Measurements from ENCODE around the gene PLCB4. TPM values are rescaled to one million over a fixed set of nuclear protein-coding genes. Genes with fewer than 3 reads are reported as not detected.

Gene PLCB4
- total RNA-seq, 1 experiment from 2014 or later: 12.6 TPM

DNA sequence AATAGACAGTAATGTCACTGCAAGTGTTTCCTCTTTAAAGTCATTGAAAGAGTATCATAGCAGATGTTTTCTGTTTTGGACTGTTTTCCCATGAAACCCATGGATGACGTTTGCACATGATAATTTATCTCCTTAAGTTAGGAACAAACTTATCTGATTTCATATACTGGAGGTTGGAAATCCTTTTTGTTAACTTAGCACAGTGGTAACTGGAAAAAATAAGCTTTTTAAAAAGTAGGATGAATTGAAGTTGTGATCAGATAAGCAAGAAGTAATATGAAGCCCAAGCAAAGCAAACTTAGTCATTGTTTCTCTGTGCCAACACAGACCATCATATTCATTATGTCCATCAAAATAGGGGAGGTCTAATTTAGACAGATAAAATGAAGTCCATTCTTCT is 61.6 kb downstream of the PLCB4 start (continued):
- TF ChIP-seq, protein P1, sequence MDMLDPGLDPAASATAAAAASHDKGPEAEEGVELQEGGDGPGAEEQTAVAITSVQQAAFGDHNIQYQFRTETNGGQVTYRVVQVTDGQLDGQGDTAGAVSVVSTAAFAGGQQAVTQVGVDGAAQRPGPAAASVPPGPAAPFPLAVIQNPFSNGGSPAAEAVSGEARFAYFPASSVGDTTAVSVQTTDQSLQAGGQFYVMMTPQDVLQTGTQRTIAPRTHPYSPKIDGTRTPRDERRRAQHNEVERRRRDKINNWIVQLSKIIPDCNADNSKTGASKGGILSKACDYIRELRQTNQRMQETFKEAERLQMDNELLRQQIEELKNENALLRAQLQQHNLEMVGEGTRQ (CRISPR knock-in tag; IDR thresholded peaks at IDR 0.05): no peak
- TF ChIP-seq GRHL2 (CRISPR knock-in tag; IDR thresholded peaks at IDR 0.05; ENCODE audit: insufficient replicate concordance, severe bottlenecking): no peak
- TF ChIP-seq, protein P2, sequence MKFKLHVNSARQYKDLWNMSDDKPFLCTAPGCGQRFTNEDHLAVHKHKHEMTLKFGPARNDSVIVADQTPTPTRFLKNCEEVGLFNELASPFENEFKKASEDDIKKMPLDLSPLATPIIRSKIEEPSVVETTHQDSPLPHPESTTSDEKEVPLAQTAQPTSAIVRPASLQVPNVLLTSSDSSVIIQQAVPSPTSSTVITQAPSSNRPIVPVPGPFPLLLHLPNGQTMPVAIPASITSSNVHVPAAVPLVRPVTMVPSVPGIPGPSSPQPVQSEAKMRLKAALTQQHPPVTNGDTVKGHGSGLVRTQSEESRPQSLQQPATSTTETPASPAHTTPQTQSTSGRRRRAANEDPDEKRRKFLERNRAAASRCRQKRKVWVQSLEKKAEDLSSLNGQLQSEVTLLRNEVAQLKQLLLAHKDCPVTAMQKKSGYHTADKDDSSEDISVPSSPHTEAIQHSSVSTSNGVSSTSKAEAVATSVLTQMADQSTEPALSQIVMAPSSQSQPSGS (CRISPR knock-in tag; IDR thresholded peaks at IDR 0.05; ENCODE audit: borderline replicate concordance, low read depth): no peak
- TF ChIP-seq, protein P3, sequence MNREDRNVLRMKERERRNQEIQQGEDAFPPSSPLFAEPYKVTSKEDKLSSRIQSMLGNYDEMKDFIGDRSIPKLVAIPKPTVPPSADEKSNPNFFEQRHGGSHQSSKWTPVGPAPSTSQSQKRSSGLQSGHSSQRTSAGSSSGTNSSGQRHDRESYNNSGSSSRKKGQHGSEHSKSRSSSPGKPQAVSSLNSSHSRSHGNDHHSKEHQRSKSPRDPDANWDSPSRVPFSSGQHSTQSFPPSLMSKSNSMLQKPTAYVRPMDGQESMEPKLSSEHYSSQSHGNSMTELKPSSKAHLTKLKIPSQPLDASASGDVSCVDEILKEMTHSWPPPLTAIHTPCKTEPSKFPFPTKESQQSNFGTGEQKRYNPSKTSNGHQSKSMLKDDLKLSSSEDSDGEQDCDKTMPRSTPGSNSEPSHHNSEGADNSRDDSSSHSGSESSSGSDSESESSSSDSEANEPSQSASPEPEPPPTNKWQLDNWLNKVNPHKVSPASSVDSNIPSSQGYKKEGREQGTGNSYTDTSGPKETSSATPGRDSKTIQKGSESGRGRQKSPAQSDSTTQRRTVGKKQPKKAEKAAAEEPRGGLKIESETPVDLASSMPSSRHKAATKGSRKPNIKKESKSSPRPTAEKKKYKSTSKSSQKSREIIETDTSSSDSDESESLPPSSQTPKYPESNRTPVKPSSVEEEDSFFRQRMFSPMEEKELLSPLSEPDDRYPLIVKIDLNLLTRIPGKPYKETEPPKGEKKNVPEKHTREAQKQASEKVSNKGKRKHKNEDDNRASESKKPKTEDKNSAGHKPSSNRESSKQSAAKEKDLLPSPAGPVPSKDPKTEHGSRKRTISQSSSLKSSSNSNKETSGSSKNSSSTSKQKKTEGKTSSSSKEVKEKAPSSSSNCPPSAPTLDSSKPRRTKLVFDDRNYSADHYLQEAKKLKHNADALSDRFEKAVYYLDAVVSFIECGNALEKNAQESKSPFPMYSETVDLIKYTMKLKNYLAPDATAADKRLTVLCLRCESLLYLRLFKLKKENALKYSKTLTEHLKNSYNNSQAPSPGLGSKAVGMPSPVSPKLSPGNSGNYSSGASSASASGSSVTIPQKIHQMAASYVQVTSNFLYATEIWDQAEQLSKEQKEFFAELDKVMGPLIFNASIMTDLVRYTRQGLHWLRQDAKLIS (CRISPR knock-in tag; IDR thresholded peaks at IDR 0.05; ENCODE audit: borderline replicate concordance): no peak

DNA sequence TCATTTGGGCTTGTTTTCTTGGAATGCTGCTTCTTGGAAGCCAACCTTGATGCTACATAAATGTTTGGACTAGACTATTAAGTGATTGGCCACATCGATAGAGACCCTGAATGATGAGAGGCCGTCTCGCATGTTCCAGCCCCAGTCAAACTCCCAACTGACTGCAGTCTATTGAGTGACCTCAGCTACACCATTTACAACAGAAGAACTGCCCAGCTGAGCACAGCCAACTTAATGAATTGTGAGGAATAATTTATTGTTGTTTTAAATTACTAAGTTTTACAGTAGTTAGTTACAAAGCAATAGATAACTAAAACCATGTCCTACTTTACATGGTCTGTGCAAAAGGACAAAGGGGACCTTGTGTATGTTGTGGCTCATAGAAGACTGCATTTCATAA is 63.0 kb downstream of the PLCB4 start:
- Mint-ChIP-seq H3K4me3 (no peak overlapping the region), H3K36me3 (peaks cover 23% of the 10 kb centered on the region), H3K27me3 (ENCODE audit: low read depth) (no peaks in the 10 kb centered on the region), H3K4me1 (peaks cover 2% of the 10 kb centered on the region; the same call in 1 of the 2 replicates), H3K27ac (no peak overlapping the region), H3K9me3 (peaks cover 32% of the 10 kb centered on the region)
- ATAC-seq (no peak), DNase-seq (ENCODE audit: low spot score) (no peak)
- POLR2A ChIA-PET: no interaction called here
- CTCF ChIA-PET: no interaction called here
- TF ChIP-seq, protein P4, sequence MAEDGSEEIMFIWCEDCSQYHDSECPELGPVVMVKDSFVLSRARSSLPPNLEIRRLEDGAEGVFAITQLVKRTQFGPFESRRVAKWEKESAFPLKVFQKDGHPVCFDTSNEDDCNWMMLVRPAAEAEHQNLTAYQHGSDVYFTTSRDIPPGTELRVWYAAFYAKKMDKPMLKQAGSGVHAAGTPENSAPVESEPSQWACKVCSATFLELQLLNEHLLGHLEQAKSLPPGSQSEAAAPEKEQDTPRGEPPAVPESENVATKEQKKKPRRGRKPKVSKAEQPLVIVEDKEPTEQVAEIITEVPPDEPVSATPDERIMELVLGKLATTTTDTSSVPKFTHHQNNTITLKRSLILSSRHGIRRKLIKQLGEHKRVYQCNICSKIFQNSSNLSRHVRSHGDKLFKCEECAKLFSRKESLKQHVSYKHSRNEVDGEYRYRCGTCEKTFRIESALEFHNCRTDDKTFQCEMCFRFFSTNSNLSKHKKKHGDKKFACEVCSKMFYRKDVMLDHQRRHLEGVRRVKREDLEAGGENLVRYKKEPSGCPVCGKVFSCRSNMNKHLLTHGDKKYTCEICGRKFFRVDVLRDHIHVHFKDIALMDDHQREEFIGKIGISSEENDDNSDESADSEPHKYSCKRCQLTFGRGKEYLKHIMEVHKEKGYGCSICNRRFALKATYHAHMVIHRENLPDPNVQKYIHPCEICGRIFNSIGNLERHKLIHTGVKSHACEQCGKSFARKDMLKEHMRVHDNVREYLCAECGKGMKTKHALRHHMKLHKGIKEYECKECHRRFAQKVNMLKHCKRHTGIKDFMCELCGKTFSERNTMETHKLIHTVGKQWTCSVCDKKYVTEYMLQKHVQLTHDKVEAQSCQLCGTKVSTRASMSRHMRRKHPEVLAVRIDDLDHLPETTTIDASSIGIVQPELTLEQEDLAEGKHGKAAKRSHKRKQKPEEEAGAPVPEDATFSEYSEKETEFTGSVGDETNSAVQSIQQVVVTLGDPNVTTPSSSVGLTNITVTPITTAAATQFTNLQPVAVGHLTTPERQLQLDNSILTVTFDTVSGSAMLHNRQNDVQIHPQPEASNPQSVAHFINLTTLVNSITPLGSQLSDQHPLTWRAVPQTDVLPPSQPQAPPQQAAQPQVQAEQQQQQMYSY (CRISPR knock-in tag; IDR thresholded peaks at IDR 0.05): no peak
- TF ChIP-seq GTF2I (CRISPR knock-in tag; conservative IDR thresholded peaks at IDR 0.05) (no peak), EMX1 (CRISPR knock-in tag; IDR thresholded peaks at IDR 0.05) (no peak), ZBTB21 (CRISPR knock-in tag; IDR thresholded peaks at IDR 0.05; ENCODE audit: borderline replicate concordance) (no peak), PRRX2 (CRISPR knock-in tag; IDR thresholded peaks at IDR 0.05) (no peak), SMAD3 (CRISPR knock-in tag; IDR thresholded peaks at IDR 0.05; ENCODE audit: borderline replicate concordance) (no peak), GABPB1 (CRISPR knock-in tag; IDR thresholded peaks at IDR 0.05) (no peak), HMGA2 (CRISPR knock-in tag; IDR thresholded peaks at IDR 0.05) (no peak), KAT7 (CRISPR knock-in tag; IDR thresholded peaks at IDR 0.05; ENCODE audit: borderline replicate concordance) (no peak), SOX15 (CRISPR knock-in tag; IDR thresholded peaks at IDR 0.05) (no peak), CREM (CRISPR knock-in tag; IDR thresholded peaks at IDR 0.05) (no peak), NFATC4 (CRISPR knock-in tag; IDR thresholded peaks at IDR 0.05) (no peak), CBFB (CRISPR knock-in tag; IDR thresholded peaks at IDR 0.05; ENCODE audit: low read depth) (no peak)
- TF ChIP-seq, protein P5, sequence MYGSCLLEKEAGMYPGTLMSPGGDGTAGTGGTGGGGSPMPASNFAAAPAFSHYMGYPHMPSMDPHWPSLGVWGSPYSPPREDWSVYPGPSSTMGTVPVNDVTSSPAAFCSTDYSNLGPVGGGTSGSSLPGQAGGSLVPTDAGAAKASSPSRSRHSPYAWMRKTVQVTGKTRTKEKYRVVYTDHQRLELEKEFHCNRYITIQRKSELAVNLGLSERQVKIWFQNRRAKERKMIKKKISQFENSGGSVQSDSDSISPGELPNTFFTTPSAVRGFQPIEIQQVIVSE (CRISPR knock-in tag; IDR thresholded peaks at IDR 0.05; ENCODE audit: borderline replicate concordance): no peak
- TF ChIP-seq, protein P6, sequence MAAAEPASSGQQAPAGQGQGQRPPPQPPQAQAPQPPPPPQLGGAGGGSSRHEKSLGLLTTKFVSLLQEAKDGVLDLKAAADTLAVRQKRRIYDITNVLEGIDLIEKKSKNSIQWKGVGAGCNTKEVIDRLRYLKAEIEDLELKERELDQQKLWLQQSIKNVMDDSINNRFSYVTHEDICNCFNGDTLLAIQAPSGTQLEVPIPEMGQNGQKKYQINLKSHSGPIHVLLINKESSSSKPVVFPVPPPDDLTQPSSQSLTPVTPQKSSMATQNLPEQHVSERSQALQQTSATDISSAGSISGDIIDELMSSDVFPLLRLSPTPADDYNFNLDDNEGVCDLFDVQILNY (CRISPR knock-in tag; IDR thresholded peaks at IDR 0.05): no peak
- TF ChIP-seq, protein P7, sequence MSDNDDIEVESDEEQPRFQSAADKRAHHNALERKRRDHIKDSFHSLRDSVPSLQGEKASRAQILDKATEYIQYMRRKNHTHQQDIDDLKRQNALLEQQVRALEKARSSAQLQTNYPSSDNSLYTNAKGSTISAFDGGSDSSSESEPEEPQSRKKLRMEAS (CRISPR knock-in tag; IDR thresholded peaks at IDR 0.05): no peak
- TF ChIP-seq, protein P8, sequence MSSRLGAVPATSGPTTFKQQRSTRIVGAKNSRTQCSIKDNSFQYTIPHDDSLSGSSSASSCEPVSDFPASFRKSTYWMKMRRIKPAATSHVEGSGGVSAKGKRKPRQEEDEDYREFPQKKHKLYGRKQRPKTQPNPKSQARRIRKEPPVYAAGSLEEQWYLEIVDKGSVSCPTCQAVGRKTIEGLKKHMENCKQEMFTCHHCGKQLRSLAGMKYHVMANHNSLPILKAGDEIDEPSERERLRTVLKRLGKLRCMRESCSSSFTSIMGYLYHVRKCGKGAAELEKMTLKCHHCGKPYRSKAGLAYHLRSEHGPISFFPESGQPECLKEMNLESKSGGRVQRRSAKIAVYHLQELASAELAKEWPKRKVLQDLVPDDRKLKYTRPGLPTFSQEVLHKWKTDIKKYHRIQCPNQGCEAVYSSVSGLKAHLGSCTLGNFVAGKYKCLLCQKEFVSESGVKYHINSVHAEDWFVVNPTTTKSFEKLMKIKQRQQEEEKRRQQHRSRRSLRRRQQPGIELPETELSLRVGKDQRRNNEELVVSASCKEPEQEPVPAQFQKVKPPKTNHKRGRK (CRISPR knock-in tag; IDR thresholded peaks at IDR 0.05; ENCODE audit: borderline replicate concordance): no peak

Data from WTC11 (cell line).